Gastrocnemius medialis (tissue), 4 donors: Measurements from ENCODE around the gene PTPRN2.

Source experiments
- POLR2A ChIP-seq, 2 donors: fragments of 450-650 bp; IDR thresholded peaks; one replicate each; pipeline ENCODE4 v1.6.1; 2017; ENCODE audit warnings: antibody characterized with exemption in 2 of 2, mild to moderate bottlenecking in 2 of 2, moderate library complexity in 2 of 2
- TF ChIP-seq, protein P1 (sequence below), 5 experiments: fragments of 450-650 bp in 3 of 5; fragments of 200-600 bp in 2 of 5; sonication (generic) in 2 of 5; IDR thresholded peaks in 4 of 5; conservative IDR thresholded peaks in 1 of 5; 1 replicate in 4 of 5; 2 replicates in 1 of 5; pipeline ENCODE4 v1.5.1; 2016 to 2019; ENCODE audit warnings: antibody characterized with exemption in 5 of 5, mild to moderate bottlenecking in 3 of 5, moderate library complexity in 3 of 5

DNA sequence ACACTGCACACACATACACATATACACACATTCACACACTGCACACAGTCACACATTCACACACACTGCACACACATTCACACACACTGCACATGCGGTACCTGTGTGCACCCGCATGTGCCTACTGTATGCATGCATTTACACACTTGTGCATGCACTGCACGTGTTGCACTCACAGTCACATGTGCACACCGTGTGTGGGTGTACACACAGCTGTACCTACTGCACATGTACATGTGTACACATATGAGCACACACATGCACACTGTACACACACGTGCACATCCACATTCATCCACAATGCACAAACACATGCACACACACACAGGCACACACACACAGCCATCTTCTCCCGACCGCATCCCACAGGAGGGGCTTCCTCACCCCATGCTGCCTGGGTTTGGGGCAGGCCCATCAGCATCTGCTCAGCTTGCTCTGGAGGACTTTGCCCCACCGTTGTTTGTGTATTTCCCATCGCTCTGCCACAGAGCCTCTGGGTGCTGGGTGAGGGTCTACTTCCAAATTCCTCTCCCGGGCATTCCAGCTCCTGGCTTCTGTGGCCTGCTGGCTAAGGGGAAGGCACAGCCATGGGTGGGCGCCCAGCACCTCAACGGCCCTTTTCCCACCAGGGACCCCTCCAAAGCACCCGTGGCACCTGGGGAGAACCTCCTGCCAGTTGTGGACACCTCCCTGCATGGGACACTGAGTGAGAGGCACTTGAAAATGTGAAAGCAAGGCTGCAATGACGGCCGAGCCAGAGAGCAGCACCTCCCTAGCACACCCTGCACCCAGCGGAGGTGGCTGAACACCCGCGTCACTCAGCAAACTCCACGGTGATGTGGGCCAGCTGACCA, 324.3 kb downstream of the PTPRN2 start:
- TF ChIP-seq, protein P1, sequence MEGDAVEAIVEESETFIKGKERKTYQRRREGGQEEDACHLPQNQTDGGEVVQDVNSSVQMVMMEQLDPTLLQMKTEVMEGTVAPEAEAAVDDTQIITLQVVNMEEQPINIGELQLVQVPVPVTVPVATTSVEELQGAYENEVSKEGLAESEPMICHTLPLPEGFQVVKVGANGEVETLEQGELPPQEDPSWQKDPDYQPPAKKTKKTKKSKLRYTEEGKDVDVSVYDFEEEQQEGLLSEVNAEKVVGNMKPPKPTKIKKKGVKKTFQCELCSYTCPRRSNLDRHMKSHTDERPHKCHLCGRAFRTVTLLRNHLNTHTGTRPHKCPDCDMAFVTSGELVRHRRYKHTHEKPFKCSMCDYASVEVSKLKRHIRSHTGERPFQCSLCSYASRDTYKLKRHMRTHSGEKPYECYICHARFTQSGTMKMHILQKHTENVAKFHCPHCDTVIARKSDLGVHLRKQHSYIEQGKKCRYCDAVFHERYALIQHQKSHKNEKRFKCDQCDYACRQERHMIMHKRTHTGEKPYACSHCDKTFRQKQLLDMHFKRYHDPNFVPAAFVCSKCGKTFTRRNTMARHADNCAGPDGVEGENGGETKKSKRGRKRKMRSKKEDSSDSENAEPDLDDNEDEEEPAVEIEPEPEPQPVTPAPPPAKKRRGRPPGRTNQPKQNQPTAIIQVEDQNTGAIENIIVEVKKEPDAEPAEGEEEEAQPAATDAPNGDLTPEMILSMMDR (IDR thresholded peaks at IDR 0.05 in 4 of 5, conservative IDR thresholded peaks at IDR 0.05 in 1 of 5), result no peak
- TF ChIP-seq POLR2A (IDR thresholded peaks at IDR 0.05), result no peak
